Neural progenitor cell (in vitro differentiated cells): ENCODE measurements around the gene CD9. TPM values are rescaled to one million over a fixed set of nuclear protein-coding genes. Genes with fewer than 3 reads are reported as not detected.

ENCODE experiments used
- DNase-seq: peaks from one replicate; pipeline ENCODE4 v3.0.0-alpha.2; 2016; ENCODE audit warnings: low spot score
- H2AFZ ChIP-seq: fragments of 200-600 bp; sonication (generic); replicated peaks from 2 replicates; pipeline ENCODE4 v1.6.1; 2016; ENCODE audit warnings: antibody characterized with exemption
- H3F3A ChIP-seq: fragments of 200-600 bp; sonication (generic); 2 replicates; pipeline ENCODE4 v1.6.1; 2016; ENCODE audit warnings: antibody characterized with exemption, low read depth
- H3K27ac ChIP-seq: fragments of 200-600 bp; sonication (generic); 2 replicates; pipeline ENCODE4 v1.5.1; 2016; ENCODE audit warnings: mild to moderate bottlenecking
- H3K27me3 ChIP-seq: fragments of 200-600 bp; sonication (generic); 2 replicates; pipeline ENCODE4 v1.6.1; 2016; ENCODE audit warnings: mild to moderate bottlenecking, moderate library complexity
- H3K36me3 ChIP-seq: fragments of 200-600 bp; sonication (generic); 2 replicates; pipeline ENCODE4 v1.5.1; 2016
- H3K4me1 ChIP-seq: fragments of 200-600 bp; sonication (generic); 2 replicates; pipeline ENCODE4 v1.6.1; 2016; ENCODE audit warnings: mixed run types
- H3K4me2 ChIP-seq: fragments of 200-600 bp; sonication (generic); 2 replicates; pipeline ENCODE4 v1.6.1; 2016
- H3K4me3 ChIP-seq: fragments of 200-600 bp; sonication (generic); 2 replicates; pipeline ENCODE4 v1.5.1; 2016
- H3K79me2 ChIP-seq: fragments of 200-600 bp; sonication (generic); 2 replicates; pipeline ENCODE4 v1.6.1; 2016; ENCODE audit warnings: low read depth
- H3K9ac ChIP-seq: fragments of 200-600 bp; sonication (generic); 2 replicates; pipeline ENCODE4 v1.6.1; 2016
- H3K9me3 ChIP-seq: fragments of 200-600 bp; sonication (generic); 2 replicates; pipeline ENCODE4 v1.5.1; 2016; ENCODE audit warnings: low read depth
- H4K20me1 ChIP-seq: fragments of 200-600 bp; sonication (generic); 2 replicates; pipeline ENCODE4 v1.6.1; 2016; ENCODE audit warnings: low read depth
- H3K27ac Mint-ChIP-seq: 3 replicates; pipeline ENCODE4 v1.8.0; 2021; ENCODE audit warnings: mixed read lengths
- H3K27me3 Mint-ChIP-seq: 2 replicates; pipeline ENCODE4 v1.8.0; 2022; ENCODE audit warnings: low read depth, mild to moderate bottlenecking, inconsistent platforms, moderate library complexity, mixed read lengths; ENCODE audit not compliant: insufficient read depth
- H3K36me3 Mint-ChIP-seq: 3 replicates; pipeline ENCODE4 v1.8.0; 2021; ENCODE audit warnings: mixed read lengths
- H3K4me1 Mint-ChIP-seq: 3 replicates; pipeline ENCODE4 v1.8.0; 2021; ENCODE audit warnings: mixed read lengths
- H3K4me3 Mint-ChIP-seq: 3 replicates; pipeline ENCODE4 v1.8.0; 2021; ENCODE audit warnings: mild to moderate bottlenecking, moderate library complexity, mixed read lengths
- H3K9me3 Mint-ChIP-seq: 3 replicates; pipeline ENCODE4 v1.8.0; 2020; ENCODE audit warnings: mixed read lengths
- CTCF ChIP-seq: fragments of 200-600 bp; sonication (generic); IDR thresholded peaks from 2 replicates; pipeline ENCODE4 v1.5.1; 2017; ENCODE audit warnings: antibody characterized with exemption, mild to moderate bottlenecking
- EZH2 ChIP-seq: fragments of 200-600 bp; sonication (generic); IDR thresholded peaks from 2 replicates; pipeline ENCODE4 v1.6.1; 2017; ENCODE audit warnings: antibody characterized with exemption, mild to moderate bottlenecking, moderate library complexity
- EZH2phosphoT487 ChIP-seq: fragments of 200-600 bp; sonication (generic); IDR thresholded peaks from 2 replicates; pipeline ENCODE4 v1.6.1; 2017; ENCODE audit warnings: antibody characterized with exemption
- total RNA-seq: library from RNA; depleted of rRNA; stranded (reverse); fragments of >200 nt; gene quantifications from 2 replicates; pipeline ENCODE4 v1.2.3, GENCODE V29; 2015; ENCODE audit warnings: low replicate concordance

CD9 gene
- total RNA-seq, 1 donor from 2014 or later, result 3.6 TPM

GRCh38 chr12:6275928-6276887 lies 76.0 kb downstream of the CD9 start:
- peaks cover 15% of the 10 kb centered on the region for H3K27me3 Mint-ChIP-seq
- no peak for DNase-seq
- Histone ChIP-seq H4K20me1 (no peaks in the 10 kb centered on the region), H3K4me1 (peaks cover 37% of the 10 kb centered on the region), H3K4me2 (no peak overlapping the region), H3F3A (peaks cover 28% of the 10 kb centered on the region), H3K9ac (no peak overlapping the region), H3K9me3 (no peaks in the 10 kb centered on the region), H3K36me3 (no peaks in the 10 kb centered on the region), H3K79me2 (no peaks in the 10 kb centered on the region), H2AFZ (no peak overlapping the region), H3K27me3 (peaks cover 29% of the 10 kb centered on the region), H3K27ac (no peak overlapping the region), H3K4me3 (no peak overlapping the region)
- peaks cover 59% of the 10 kb centered on the region for H3K4me1 Mint-ChIP-seq
- H3K9me3 Mint-ChIP-seq, result no peaks in the 10 kb centered on the region
- H3K36me3 Mint-ChIP-seq, result peaks cover 2% of the 10 kb centered on the region
- no peak overlapping the region for H3K4me3 Mint-ChIP-seq
- no peak overlapping the region for H3K27ac Mint-ChIP-seq
- TF ChIP-seq CTCF (no peak), EZH2phosphoT487 (no peak), EZH2 (no peak)

- Mint-ChIP-seq H3K27ac (no peak overlapping the region), H3K9me3 (no peaks in the 10 kb centered on the region), H3K36me3 (no peaks in the 10 kb centered on the region), H3K27me3 (peaks cover 16% of the 10 kb centered on the region), H3K4me1 (peaks cover 62% of the 10 kb centered on the region), H3K4me3 (no peak overlapping the region)
- TF ChIP-seq CTCF (no peak), EZH2 (no peak), EZH2phosphoT487 (no peak)
- Histone ChIP-seq H3K79me2 (no peaks in the 10 kb centered on the region), H4K20me1 (no peaks in the 10 kb centered on the region), H3K9ac (no peak overlapping the region), H2AFZ (no peak overlapping the region), H3K4me1 (peaks cover 37% of the 10 kb centered on the region), H3K4me2 (no peak overlapping the region), H3K9me3 (no peaks in the 10 kb centered on the region), H3K27ac (no peak overlapping the region), H3K4me3 (no peak overlapping the region), H3K36me3 (no peaks in the 10 kb centered on the region), H3K27me3 (peaks cover 29% of the 10 kb centered on the region), H3F3A (peaks cover 28% of the 10 kb centered on the region)
- DNase-seq, result peak; percentile 34
These were observed 76.9 kb downstream of the CD9 start for GRCh38 chr12:6276956-6277620.

DNA sequence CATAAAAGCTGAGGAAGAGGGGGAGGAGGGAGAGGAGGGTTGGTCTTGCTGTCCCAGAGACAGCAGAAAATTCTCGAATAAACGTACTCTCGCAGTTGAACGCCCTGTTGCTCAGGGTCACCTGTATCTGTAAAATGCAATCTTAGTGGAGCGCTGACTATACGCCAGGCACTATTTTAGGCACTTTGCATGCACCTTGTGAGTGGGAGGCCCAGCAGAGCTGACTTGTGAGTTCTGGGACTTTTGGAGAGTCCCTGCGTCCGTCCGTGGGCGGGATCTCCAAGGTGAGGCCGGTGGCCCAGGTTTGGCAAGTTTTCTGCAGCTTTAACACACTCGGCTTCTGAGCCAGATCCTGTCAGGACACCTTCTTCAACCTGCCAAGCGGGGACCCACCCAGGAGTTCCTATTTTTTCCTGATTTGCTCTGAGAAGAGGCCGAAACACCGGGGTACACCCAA lies 77.8 kb downstream of the CD9 start:
- H3F3A ChIP-seq, result peaks cover 28% of the 10 kb centered on the region
- H3K36me3 ChIP-seq, result no peaks in the 10 kb centered on the region
- H2AFZ ChIP-seq, result peak overlapping the region; percentile 93
- TF ChIP-seq CTCF, result no peak
- no peak for TF ChIP-seq EZH2phosphoT487
- TF ChIP-seq EZH2, result no peak
- peak overlapping the region; percentile 48 for H3K4me3 ChIP-seq
- peaks cover 29% of the 10 kb centered on the region for H3K27me3 ChIP-seq
- Mint-ChIP-seq H3K4me1 (peaks cover 57% of the 10 kb centered on the region), H3K9me3 (no peaks in the 10 kb centered on the region), H3K4me3 (peak overlapping the region; percentile 82), H3K36me3 (no peaks in the 10 kb centered on the region), H3K27me3 (peaks cover 14% of the 10 kb centered on the region), H3K27ac (no peak overlapping the region)
- peaks cover 27% of the 10 kb centered on the region for H3K4me1 ChIP-seq
- no peak for DNase-seq
- no peaks in the 10 kb centered on the region for H3K9me3 ChIP-seq
- no peaks in the 10 kb centered on the region for H3K79me2 ChIP-seq
- H4K20me1 ChIP-seq, result no peaks in the 10 kb centered on the region
- H3K27ac ChIP-seq, result no peak overlapping the region
- peak overlapping the region; percentile 88 for H3K4me2 ChIP-seq
- H3K9ac ChIP-seq, result no peak overlapping the region
